IMR-90 (cell line): Measurements from ENCODE around the gene P4HA2. TPM values are rescaled to one million over a fixed set of nuclear protein-coding genes. Genes with fewer than 3 reads are reported as not detected.
A peak's percentile ranks its signal among the peaks of the same experiment; 100 is the strongest.

Experiments
- ATAC-seq: fragments of 200-7000 bp; cut with Tn5 transposase; 2 replicates; pipeline ENCODE4 v1.9.1; 2020; ENCODE audit warnings: low read depth, mild to moderate bottlenecking, moderate library complexity
- BruUV-seq: library from RNA; stranded (reverse); fragments of 400-500 nt; replicated peaks from 2 replicates; lab custom pipeline; 2021; lab: Mats Ljungman, UMichigan
- CTCF ChIA-PET: fragments of 300-600 bp; formaldehyde crosslinking; extraction: SDS; loops from one replicate; lab custom pipeline; 2021; ENCODE audit warnings: antibody characterized with exemption; lab: Yijun Ruan, JAX
- POLR2A ChIA-PET: fragments of 300-600 bp; sonication (Branson Sonifier 250); formaldehyde crosslinking; loops from one replicate; lab custom pipeline; 2022; ENCODE audit warnings: antibody characterized with exemption; ENCODE audit not compliant: unreplicated experiment; lab: Charles Lee
- DNase-seq: peaks from one replicate; pipeline ENCODE4 v3.0.0; 2013
- H2AFZ ChIP-seq: replicated peaks from 2 replicates; pipeline ENCODE3; 2013; ENCODE audit warnings: low read length, mild to moderate bottlenecking; ENCODE audit not compliant: poor library complexity
- H2AK5ac ChIP-seq: 2 replicates; pipeline ENCODE4 v1.6.1; 2013; ENCODE audit warnings: low read depth, low read length, inconsistent platforms
- H2AK9ac ChIP-seq: replicated peaks from 2 replicates; pipeline ENCODE3; 2013; ENCODE audit warnings: mild to moderate bottlenecking, low read depth, low read length, moderate library complexity; ENCODE audit not compliant: poor library complexity
- H2BK120ac ChIP-seq: 2 replicates; pipeline ENCODE4 v1.6.1; 2013; ENCODE audit warnings: low read depth, low read length, inconsistent platforms
- H2BK15ac ChIP-seq: 3 replicates; pipeline ENCODE4 v1.6.1; 2013; ENCODE audit warnings: low read depth, low read length, inconsistent platforms
- H2BK20ac ChIP-seq: 2 replicates; pipeline ENCODE4 v1.6.1; 2013; ENCODE audit warnings: low read depth, mild to moderate bottlenecking, inconsistent platforms, low read length, moderate library complexity
- H2BK5ac ChIP-seq: 2 replicates; pipeline ENCODE4 v1.6.1; 2013; ENCODE audit warnings: mild to moderate bottlenecking, low read depth, low read length, inconsistent platforms; ENCODE audit not compliant: poor library complexity, severe bottlenecking
- H3K14ac ChIP-seq: replicated peaks from 2 replicates; pipeline ENCODE4 v1.6.1; 2013; ENCODE audit warnings: low read depth, low read length, inconsistent platforms
- H3K18ac ChIP-seq: 2 replicates; pipeline ENCODE4 v1.6.1; 2013; ENCODE audit warnings: low read depth, low read length, control low read depth
- H3K23ac ChIP-seq: 2 replicates; pipeline ENCODE4 v1.6.1; 2013; ENCODE audit warnings: low read depth, low read length, inconsistent platforms
- H3K27ac ChIP-seq: 2 replicates; pipeline ENCODE4 v1.5.1; 2013; ENCODE audit warnings: mild to moderate bottlenecking, control low read depth, low read length; ENCODE audit not compliant: insufficient read depth
- H3K27me3 ChIP-seq: 2 replicates; pipeline ENCODE4 v1.6.1; 2013; ENCODE audit warnings: low read length; ENCODE audit not compliant: control insufficient read depth, insufficient read depth
- H3K36me3 ChIP-seq: 2 replicates; pipeline ENCODE4 v1.6.1; 2013; ENCODE audit warnings: low read length, mixed read lengths; ENCODE audit not compliant: control insufficient read depth, insufficient read depth
- H3K4ac ChIP-seq: 2 replicates; pipeline ENCODE4 v1.6.1; 2013; ENCODE audit warnings: low read depth, low read length, inconsistent platforms
- H3K4me1 ChIP-seq: 2 replicates; pipeline ENCODE4 v1.6.1; 2013; ENCODE audit warnings: low read length, mixed read lengths; ENCODE audit not compliant: control insufficient read depth, insufficient read depth
- H3K4me2 ChIP-seq: 2 replicates; pipeline ENCODE4 v1.6.1; 2013; ENCODE audit warnings: low read depth, mild to moderate bottlenecking, control low read depth, low read length, moderate library complexity
- H3K4me3 ChIP-seq: 2 replicates; pipeline ENCODE4 v1.5.1; 2013; ENCODE audit warnings: low read depth, mild to moderate bottlenecking, control low read depth, low read length, moderate library complexity; ENCODE audit not compliant: insufficient read depth
- H3K56ac ChIP-seq: 2 replicates; pipeline ENCODE4 v1.6.1; 2013; ENCODE audit warnings: low read length, inconsistent platforms; ENCODE audit not compliant: insufficient read depth; ENCODE audit errors: extremely low read depth
- H3K79me1 ChIP-seq, 2 experiments: 2 replicates each; pipeline ENCODE4 v1.6.1; 2013; ENCODE audit warnings: low read length in 2 of 2, inconsistent platforms in 1 of 2, low read depth in 1 of 2
- H3K9ac ChIP-seq: 2 replicates; pipeline ENCODE4 v1.6.1; 2013; ENCODE audit warnings: low read depth, low read length, control low read depth
- H3K9me1 ChIP-seq: 2 replicates; pipeline ENCODE4 v1.6.1; 2013; ENCODE audit warnings: low read length, inconsistent platforms; ENCODE audit not compliant: insufficient read depth
- H3K9me3 ChIP-seq: 2 replicates; pipeline ENCODE4 v1.6.1; 2013; ENCODE audit warnings: low read length; ENCODE audit not compliant: control insufficient read depth, insufficient read depth
- H4K20me1 ChIP-seq: 2 replicates; pipeline ENCODE4 v1.6.1; 2013; ENCODE audit warnings: low read length, inconsistent platforms; ENCODE audit not compliant: insufficient read depth
- H4K5ac ChIP-seq: 2 replicates; pipeline ENCODE4 v1.6.1; 2013; ENCODE audit warnings: mild to moderate bottlenecking, low read depth, low read length, control low read depth
- H4K8ac ChIP-seq, 2 experiments: 2 replicates each; pipeline ENCODE4 v1.6.1; 2013; ENCODE audit warnings: low read depth in 2 of 2, low read length in 2 of 2, control low read depth in 1 of 2, inconsistent platforms in 1 of 2
- H4K91ac ChIP-seq: 2 replicates; pipeline ENCODE4 v1.6.1; 2013; ENCODE audit warnings: low read depth, low read length, inconsistent platforms; ENCODE audit not compliant: insufficient read depth
- BHLHE40 ChIP-seq: fragments of 150-350 bp; IDR thresholded peaks from 2 replicates; pipeline ENCODE4 v1.6.1; 2016; ENCODE audit warnings: mild to moderate bottlenecking, low read depth, low read length
- CEBPB ChIP-seq: IDR thresholded peaks from 2 replicates; pipeline ENCODE4 v1.6.1; 2012; ENCODE audit warnings: low read depth, low read length, improper control_type of control experiment
- CHD1 ChIP-seq: IDR thresholded peaks from 2 replicates; pipeline ENCODE4 v1.6.1; 2012; ENCODE audit warnings: low read depth, low read length, improper control_type of control experiment
- FOS ChIP-seq: fragments of 150-350 bp; IDR thresholded peaks from 2 replicates; pipeline ENCODE4 v1.6.1; 2016; ENCODE audit warnings: low read depth, low read length
- MAFK ChIP-seq: IDR thresholded peaks from 2 replicates; pipeline ENCODE4 v1.6.1; 2012; ENCODE audit warnings: low read depth, low read length, improper control_type of control experiment
- MAZ ChIP-seq: IDR thresholded peaks from 2 replicates; pipeline ENCODE4 v1.6.1; 2012; ENCODE audit warnings: low read depth, mild to moderate bottlenecking, low read length, improper control_type of control experiment, moderate library complexity, borderline replicate concordance
- MXI1 ChIP-seq: IDR thresholded peaks from 2 replicates; pipeline ENCODE4 v1.6.1; 2012; ENCODE audit warnings: low read depth, mild to moderate bottlenecking, low read length, moderate library complexity, borderline replicate concordance
- NFE2L2 ChIP-seq: fragments of 150-350 bp; IDR thresholded peaks from 2 replicates; pipeline ENCODE4 v1.6.1; 2016; ENCODE audit warnings: low read depth, mild to moderate bottlenecking, low read length
- POLR2A ChIP-seq: IDR thresholded peaks from 2 replicates; pipeline ENCODE4 v1.6.1; 2012; ENCODE audit warnings: mild to moderate bottlenecking, low read depth, low read length
- RAD21 ChIP-seq: IDR thresholded peaks from 2 replicates; pipeline ENCODE4 v1.6.1; 2012; ENCODE audit warnings: low read length, improper control_type of control experiment
- RCOR1 ChIP-seq: IDR thresholded peaks from 2 replicates; pipeline ENCODE4 v1.6.1; 2012; ENCODE audit warnings: mild to moderate bottlenecking, low read length, improper control_type of control experiment; ENCODE audit not compliant: insufficient replicate concordance
- RFX5 ChIP-seq: IDR thresholded peaks from 2 replicates; pipeline ENCODE4 v1.8.0; 2012; ENCODE audit warnings: low read depth, mild to moderate bottlenecking, low read length, moderate library complexity
- WGBS, 2 experiments: methylation state at CpG; one replicate each; pipeline versions ENCODE4 v1.1.5 to v1.1.7; 2013; ENCODE audit warnings: missing lambda C conversion rate in 2 of 2; ENCODE audit not compliant: insufficient read length in 1 of 2; ENCODE audit errors: extremely low coverage in 2 of 2; 5-methylcytosine and 5-hydroxymethylcytosine counted together
- dilution Hi-C: fragments of 300-500 bp; cut with HindIII; formaldehyde crosslinking; loops from one replicate; pipeline ENCODE4 v1.14.3; 2018; ENCODE audit warnings: low sequenced_read_pairs; ENCODE audit not compliant: unreplicated experiment
- in situ Hi-C: fragments of 300-500 bp; cut with MboI; formaldehyde crosslinking; loops from 3 replicates; pipeline ENCODE4 v1.14.3; 2019; ENCODE audit warnings: low sequenced_read_pairs, inconsistent platforms, mixed read lengths
- intact Hi-C: fragments of 100-400 bp; cut with micrococcal nuclease; formaldehyde crosslinking; loops from 2 replicates; pipeline ENCODE4 v1.10.0; 2022
- polyA plus RNA-seq, 3 experiments: library from polyadenylated mRNA; depleted of rRNA; stranded (reverse); fragments of >200 nt; gene quantifications; 2 replicates each; pipeline ENCODE4 v1.2.3, GENCODE V29; 2012; ENCODE audit warnings: low replicate concordance in 1 of 3
- total RNA-seq: library from RNA; depleted of rRNA; stranded (reverse); fragments of >200 nt; gene quantifications from 2 replicates; pipeline ENCODE4 v1.2.3, GENCODE V29; 2012
- TF ChIP-seq, protein P1 (sequence below): fragments of 150-350 bp; IDR thresholded peaks from 2 replicates; pipeline ENCODE4 v1.6.1; 2017; ENCODE audit warnings: mild to moderate bottlenecking, antibody characterized with exemption, low read length, low read depth

Gene P4HA2
- total and polyA plus RNA-seq, 2 of the 4 experiments (the other 2 are of a cell fraction), result 186 to 225 TPM

GRCh38 chr5:132228241-132229035 lies 785 bp upstream of the P4HA2 start (continued):
- TF ChIP-seq, protein P1, sequence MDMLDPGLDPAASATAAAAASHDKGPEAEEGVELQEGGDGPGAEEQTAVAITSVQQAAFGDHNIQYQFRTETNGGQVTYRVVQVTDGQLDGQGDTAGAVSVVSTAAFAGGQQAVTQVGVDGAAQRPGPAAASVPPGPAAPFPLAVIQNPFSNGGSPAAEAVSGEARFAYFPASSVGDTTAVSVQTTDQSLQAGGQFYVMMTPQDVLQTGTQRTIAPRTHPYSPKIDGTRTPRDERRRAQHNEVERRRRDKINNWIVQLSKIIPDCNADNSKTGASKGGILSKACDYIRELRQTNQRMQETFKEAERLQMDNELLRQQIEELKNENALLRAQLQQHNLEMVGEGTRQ, result no peak
- TF ChIP-seq RFX5, result no peak

DNA sequence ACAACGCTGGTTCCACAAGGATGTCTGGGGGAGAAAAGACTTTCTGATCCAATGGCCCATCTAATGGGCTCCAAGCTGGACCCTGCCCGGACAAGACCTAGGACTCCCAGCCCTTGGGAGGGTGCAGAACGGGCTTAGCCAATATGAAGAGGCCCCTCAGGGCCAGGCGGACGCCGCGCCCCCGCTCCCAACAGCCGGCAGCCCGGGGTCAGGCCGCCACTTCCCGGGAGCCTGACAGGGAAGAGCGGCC lies 493 bp downstream of the P4HA2 start:
- Histone ChIP-seq H3K36me3 (no peaks in the 10 kb centered on the region), H3K9me1 (peaks cover 34% of the 10 kb centered on the region), H2AK9ac (peak overlapping the region; percentile 96), H3K23ac (peak overlapping the region; percentile 91), H3K9me3 (no peaks in the 10 kb centered on the region), H3K4me3 (peak overlapping the region; percentile 61), H3K9ac (peak overlapping the region; percentile 75), H2BK5ac (peak overlapping the region; percentile 60), H3K27me3 (no peaks in the 10 kb centered on the region; the same call in 1 of the 2 replicates), H2AK5ac (peak overlapping the region; percentile 99), H3K79me1 (peaks cover 33 to 51% of the 10 kb centered on the region in 2 experiments), H2AFZ (peak overlapping the region; percentile 95), H3K56ac (peak overlapping the region; percentile 42; the same call in 1 of the 2 replicates), H3K4me2 (peak overlapping the region; percentile 98), H2BK20ac (peak overlapping the region; percentile 11; the same call in 1 of the 2 replicates), H4K91ac (peak overlapping the region; percentile 71), H4K20me1 (peaks cover 37% of the 10 kb centered on the region), H3K14ac (peak overlapping the region; percentile 87), H3K18ac (peak overlapping the region; percentile 59), H4K5ac (peak overlapping the region; percentile 4), H2BK120ac (peak overlapping the region; percentile 38), H4K8ac (peak overlapping the region; percentile 74 to 94; a peak in 3 of 4 replicates), H2BK15ac (0 out of 3 replicates have a peak overlapping the region, but pooled peaks have one; percentile 36), H3K4ac (peak overlapping the region; percentile 80), H3K27ac (peak overlapping the region; percentile 61), H3K4me1 (peaks cover 31% of the 10 kb centered on the region)
- dilution Hi-C loops (no loop called here), in situ Hi-C loops (no loop called here), intact Hi-C loops (no loop called here)
- ATAC-seq (no peak), DNase-seq (no peak)
- POLR2A ChIA-PET, result interaction anchor here (0.7 to 1.5 kb wide), 2 partner anchors 11 to 24 kb away, joined by 4 to 6 read pairs; no protein-coding TSS in a partner anchor
- no TSS peak for BruUV-seq
- CTCF ChIA-PET, result interaction anchor here (0.6 to 2.1 kb wide), 4 partner anchors 11 to 425 kb away, joined by 3 to 10 read pairs (median 6); no protein-coding TSS in a partner anchor
- 0% methylated on average over 10 of the region's 13 CpGs; no CpG with 5 or more reads in 1 of the 2 experiments for WGBS, 2 experiments
- TF ChIP-seq MXI1 (no peak), MAFK (no peak), MAZ (no peak), RFX5 (no peak), RCOR1 (no peak), NFE2L2 (no peak), FOS (no peak), BHLHE40 (no peak), CEBPB (no peak), POLR2A (no peak), CHD1 (no peak), RAD21 (no peak)
- TF ChIP-seq, protein P1, result no peak
